Gastroesophageal sphincter (tissue), 4 donors: ENCODE data around the gene GJD2. TPM values are rescaled to one million over a fixed set of nuclear protein-coding genes. Genes with fewer than 3 reads are reported as not detected.
A peak's percentile ranks its signal among the peaks of the same experiment; 100 is the strongest.

Experiments
- ATAC-seq: fragments of 150-250 bp; one replicate; pipeline ENCODE4 v1.9.1; 2016; ENCODE audit warnings: mild to moderate bottlenecking, moderate library complexity
- H3K27ac ChIP-seq, 4 donors: fragments of 200-600 bp; sonication (generic) in 3 of 4; 1 replicate in 3 of 4; 2 replicates in 1 of 4; pipeline ENCODE4 v1.5.1; 2016 to 2019
- H3K27me3 ChIP-seq: fragments of 200-600 bp; sonication (generic); one replicate; pipeline ENCODE4 v1.5.1; 2019
- H3K36me3 ChIP-seq, 2 donors: fragments of 200-600 bp; sonication (generic); one replicate each; pipeline ENCODE4 v1.5.1; 2019; ENCODE audit warnings: control low read depth in 1 of 2
- H3K4me1 ChIP-seq, 3 donors: fragments of 200-600 bp; sonication (generic); 1 replicate in 2 of 3; 2 replicates in 1 of 3; pipeline ENCODE4 v1.5.1; 2016 to 2019; ENCODE audit warnings: control low read depth in 2 of 3
- H3K4me3 ChIP-seq, 2 donors: fragments of 200-600 bp; sonication (generic); one replicate each; pipeline ENCODE4 v1.5.1; 2019; ENCODE audit warnings: mild to moderate bottlenecking in 1 of 2, moderate library complexity in 1 of 2
- H3K9me3 ChIP-seq, 3 donors: fragments of 200-600 bp; sonication (generic); one replicate each; pipeline ENCODE4 v1.5.1; 2017 to 2019; ENCODE audit warnings: control low read depth in 2 of 3
- EP300 ChIP-seq: sonication (generic); formaldehyde crosslinking; IDR thresholded peaks from one replicate; pipeline ENCODE4 v1.6.1; 2017; ENCODE audit warnings: antibody characterized with exemption, mild to moderate bottlenecking
- POLR2A ChIP-seq, 2 donors: fragments of 450-650 bp; IDR thresholded peaks; one replicate each; pipeline ENCODE4 v1.6.1; 2017; ENCODE audit warnings: antibody characterized with exemption in 2 of 2, mild to moderate bottlenecking in 2 of 2, moderate library complexity in 1 of 2
- POLR2AphosphoS5 ChIP-seq: sonication (generic); formaldehyde crosslinking; IDR thresholded peaks from one replicate; pipeline ENCODE4 v1.6.1; 2017; ENCODE audit warnings: antibody characterized with exemption
- whole genome bisulfite sequencing, 2 donors: methylation state at CpG; one replicate each; pipeline ENCODE4 v1.1.5; 2018; ENCODE audit warnings: low coverage in 1 of 2; 5-methylcytosine and 5-hydroxymethylcytosine counted together
- total RNA-seq, 4 donors: library from RNA; depleted of rRNA; stranded (reverse); fragments of >200 nt; gene quantifications; one replicate each; pipeline ENCODE4 v1.1.0, GENCODE V29; 2016
- TF ChIP-seq, protein P1 (sequence below), 4 experiments: fragments of 200-600 bp in 2 of 4; fragments of 450-650 bp in 2 of 4; sonication (generic) in 1 of 4; IDR thresholded peaks; one replicate each; pipeline ENCODE4 v1.5.1; 2017 to 2019; ENCODE audit warnings: antibody characterized with exemption in 4 of 4, mild to moderate bottlenecking in 2 of 4, moderate library complexity in 2 of 4

GJD2 gene
- total RNA-seq, 4 donors from 2014 or later: not detected

DNA sequence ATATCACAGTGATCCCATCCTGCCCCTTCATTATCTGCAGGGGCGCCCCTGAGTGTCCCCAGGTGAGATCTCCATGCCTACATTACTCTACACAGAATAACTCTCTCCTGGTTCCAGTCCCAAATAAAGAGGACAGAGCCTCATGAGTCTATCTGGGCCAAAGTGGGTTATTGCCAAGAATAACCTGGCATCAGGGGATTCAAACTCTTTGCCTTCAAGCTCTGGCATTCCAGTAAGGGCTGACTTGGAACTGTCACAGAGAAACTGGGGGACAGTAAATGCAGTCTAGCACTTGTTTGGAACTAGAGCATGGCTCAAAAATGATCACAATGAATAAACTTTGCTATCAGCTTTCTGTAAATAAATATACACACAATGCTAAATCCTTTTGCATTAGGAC, 30.3 kb downstream of the GJD2 start:
- H3K4me3 ChIP-seq: no peak overlapping the region
- 100% methylated on average over 1 of the region's 1 CpG for WGBS, 2 donors
- H3K4me1 ChIP-seq: peaks cover 0 to 42% (median 9%) of the 10 kb centered on the region in 3 donors
- H3K27ac ChIP-seq: no peak overlapping the region
- no peaks in the 10 kb centered on the region for H3K36me3 ChIP-seq
- TF ChIP-seq POLR2AphosphoS5 (no peak), POLR2A (IDR thresholded peaks at IDR 0.05) (no peak), EP300 (no peak)
- TF ChIP-seq, protein P1, sequence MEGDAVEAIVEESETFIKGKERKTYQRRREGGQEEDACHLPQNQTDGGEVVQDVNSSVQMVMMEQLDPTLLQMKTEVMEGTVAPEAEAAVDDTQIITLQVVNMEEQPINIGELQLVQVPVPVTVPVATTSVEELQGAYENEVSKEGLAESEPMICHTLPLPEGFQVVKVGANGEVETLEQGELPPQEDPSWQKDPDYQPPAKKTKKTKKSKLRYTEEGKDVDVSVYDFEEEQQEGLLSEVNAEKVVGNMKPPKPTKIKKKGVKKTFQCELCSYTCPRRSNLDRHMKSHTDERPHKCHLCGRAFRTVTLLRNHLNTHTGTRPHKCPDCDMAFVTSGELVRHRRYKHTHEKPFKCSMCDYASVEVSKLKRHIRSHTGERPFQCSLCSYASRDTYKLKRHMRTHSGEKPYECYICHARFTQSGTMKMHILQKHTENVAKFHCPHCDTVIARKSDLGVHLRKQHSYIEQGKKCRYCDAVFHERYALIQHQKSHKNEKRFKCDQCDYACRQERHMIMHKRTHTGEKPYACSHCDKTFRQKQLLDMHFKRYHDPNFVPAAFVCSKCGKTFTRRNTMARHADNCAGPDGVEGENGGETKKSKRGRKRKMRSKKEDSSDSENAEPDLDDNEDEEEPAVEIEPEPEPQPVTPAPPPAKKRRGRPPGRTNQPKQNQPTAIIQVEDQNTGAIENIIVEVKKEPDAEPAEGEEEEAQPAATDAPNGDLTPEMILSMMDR (IDR thresholded peaks at IDR 0.05): no peak
- H3K9me3 ChIP-seq: no peaks in the 10 kb centered on the region
- no peak for ATAC-seq
- no peaks in the 10 kb centered on the region for H3K27me3 ChIP-seq

DNA sequence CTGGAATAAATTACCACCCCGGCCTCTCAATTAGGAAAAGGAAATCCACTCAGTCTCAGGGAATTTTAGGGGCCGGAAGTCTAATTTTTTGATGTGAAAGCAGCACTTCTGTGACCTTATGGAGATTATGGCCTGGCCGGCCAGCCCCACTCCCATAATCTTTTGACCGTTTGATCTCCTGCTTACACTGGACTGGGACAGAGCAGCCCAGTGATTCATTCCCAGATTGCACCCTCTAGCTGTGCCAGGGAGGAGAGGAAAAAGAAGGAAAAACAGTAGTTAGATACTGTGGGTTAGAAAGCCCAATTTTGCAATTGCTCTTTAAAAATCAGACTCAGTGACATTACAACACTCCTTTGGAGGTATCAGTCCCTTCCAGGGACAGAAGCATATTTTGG, 32.4 kb downstream of the GJD2 start:
- peak; percentile 57 for ATAC-seq
- Histone ChIP-seq H3K9me3 (no peaks in the 10 kb centered on the region), H3K27ac (peak overlapping the region; percentile 66 to 82 (median 76)), H3K27me3 (no peaks in the 10 kb centered on the region), H3K36me3 (no peaks in the 10 kb centered on the region), H3K4me1 (peaks cover 0 to 62% (median 9%) of the 10 kb centered on the region in 3 donors), H3K4me3 (peak overlapping the region in 1 of 2 donors; percentile 25)
- TF ChIP-seq POLR2AphosphoS5 (no peak), POLR2A (IDR thresholded peaks at IDR 0.05) (no peak), EP300 (no peak)
- TF ChIP-seq, protein P1 (IDR thresholded peaks at IDR 0.05): peak in 1 of 4 experiments; percentile 33
- WGBS, 2 donors: 20% methylated on average over 1 to 2 of the region's 4 CpGs

DNA sequence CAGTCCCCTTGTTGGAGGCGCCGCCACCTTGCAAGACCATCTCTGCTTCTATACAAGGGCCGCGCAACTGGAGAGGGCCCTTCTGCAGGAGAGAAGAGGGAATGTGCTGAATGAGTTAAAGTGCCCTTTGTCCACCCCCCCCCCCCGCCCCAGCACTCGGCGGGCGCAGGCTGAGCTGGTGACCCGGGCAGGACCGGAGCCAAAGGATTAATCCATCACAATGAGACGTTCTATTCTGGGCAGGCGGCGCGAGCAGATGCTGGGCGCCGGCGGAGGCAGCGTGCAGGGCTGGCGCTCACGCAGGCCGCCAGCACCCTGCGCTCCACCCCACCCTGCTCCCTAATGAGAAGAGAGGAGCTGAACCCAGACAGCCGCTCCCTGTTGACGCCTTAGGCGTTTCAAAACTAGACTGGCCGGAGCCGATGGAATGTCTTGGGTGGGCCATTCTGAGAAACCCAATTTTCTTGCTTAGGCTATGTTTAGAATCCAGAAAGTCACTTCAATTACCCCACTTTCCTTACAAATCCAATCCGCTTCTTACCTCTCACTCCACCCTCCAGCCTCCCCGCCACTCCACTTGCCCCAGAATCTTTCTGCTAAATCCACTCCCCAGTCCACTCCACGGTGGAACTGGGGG, 32.9 kb downstream of the GJD2 start:
- Histone ChIP-seq H3K27me3 (no peaks in the 10 kb centered on the region), H3K36me3 (no peaks in the 10 kb centered on the region), H3K4me3 (peak overlapping the region in 1 of 2 donors; percentile 25), H3K27ac (peak overlapping the region; percentile 66 to 82 (median 76)), H3K4me1 (peaks cover 0 to 66% (median 9%) of the 10 kb centered on the region in 3 donors), H3K9me3 (no peaks in the 10 kb centered on the region)
- 3 to 40% methylated on average over 2 to 11 of the region's 30 CpGs for WGBS, 2 donors
- TF ChIP-seq POLR2AphosphoS5: peak; percentile 42
- TF ChIP-seq, protein P1 (IDR thresholded peaks at IDR 0.05): no peak
- ATAC-seq: peak; percentile 95

DNA sequence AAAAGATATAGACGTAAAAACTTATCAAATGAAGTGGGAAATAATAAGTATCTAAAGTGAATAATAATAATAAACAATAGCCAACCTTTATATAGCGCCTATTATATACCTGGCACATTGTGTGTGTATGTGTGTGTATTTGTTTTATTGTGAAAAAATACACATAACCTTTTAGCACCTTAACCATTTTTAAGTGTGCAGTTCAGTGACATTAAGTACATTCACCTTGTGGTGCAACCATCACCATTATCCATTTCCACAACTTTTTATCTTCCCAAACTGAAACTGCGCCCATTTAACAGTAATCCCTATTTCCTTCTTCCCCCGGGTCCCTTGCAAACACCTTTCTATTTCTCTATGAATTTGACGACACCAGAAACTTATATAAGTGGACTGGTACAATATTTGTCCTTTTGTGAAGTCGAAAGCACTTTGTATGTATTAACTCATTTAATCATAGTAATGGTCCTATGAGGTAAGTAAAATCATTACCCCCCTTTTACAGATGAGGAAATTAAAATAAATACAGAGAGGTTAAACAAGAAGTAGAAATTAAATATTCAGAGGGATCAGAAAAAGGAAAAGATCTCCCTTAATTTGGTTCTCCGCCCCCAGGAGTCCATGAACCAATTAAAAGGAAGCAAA, 33.5 kb downstream of the GJD2 start:
- no peaks in the 10 kb centered on the region for H3K27me3 ChIP-seq
- 64 to 65% methylated on average over 5 to 7 of the region's 7 CpGs for WGBS, 2 donors
- no peaks in the 10 kb centered on the region for H3K36me3 ChIP-seq
- no peak for ATAC-seq
- H3K9me3 ChIP-seq: no peaks in the 10 kb centered on the region
- peaks cover 0 to 66% (median 9%) of the 10 kb centered on the region in 3 donors for H3K4me1 ChIP-seq
- peak overlapping the region in 3 of 4 donors; percentile 74 to 82 (median 79) for H3K27ac ChIP-seq
- TF ChIP-seq POLR2A (IDR thresholded peaks at IDR 0.05) (no peak), POLR2AphosphoS5 (no peak), EP300 (no peak)
- TF ChIP-seq, protein P1 (IDR thresholded peaks at IDR 0.05): no peak
- peak overlapping the region in 1 of 2 donors; percentile 25 for H3K4me3 ChIP-seq

DNA sequence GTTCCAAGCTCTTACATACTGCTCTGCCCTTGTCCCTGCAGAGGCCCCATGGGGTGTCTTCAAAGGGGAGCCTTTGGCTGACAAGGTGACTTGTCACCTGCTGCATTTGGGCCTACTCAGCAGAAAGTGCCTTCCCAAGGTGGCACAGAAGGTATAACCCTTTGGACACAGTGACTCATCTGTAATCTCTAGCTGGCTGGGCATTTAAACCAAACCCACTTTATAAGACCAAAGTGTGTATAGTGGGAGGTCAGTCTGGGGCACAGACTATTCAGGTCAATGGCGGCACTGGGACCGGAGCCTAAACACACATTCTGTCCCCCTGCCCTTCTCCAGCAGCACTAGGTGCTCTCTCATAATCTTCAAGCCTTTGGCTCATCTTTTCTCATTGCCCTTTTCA, 35.1 kb downstream of the GJD2 start:
- TF ChIP-seq POLR2AphosphoS5: no peak
- no peak for TF ChIP-seq POLR2A (IDR thresholded peaks at IDR 0.05)
- TF ChIP-seq, protein P1 (IDR thresholded peaks at IDR 0.05): no peak
- TF ChIP-seq EP300: no peak
- no peaks in the 10 kb centered on the region for H3K9me3 ChIP-seq
- no peaks in the 10 kb centered on the region for H3K36me3 ChIP-seq
- ATAC-seq: no peak
- no peaks in the 10 kb centered on the region for H3K27me3 ChIP-seq
- 60% methylated on average over 2 of the region's 2 CpGs; no CpG with 5 or more reads in 1 of the 2 donors for WGBS, 2 donors
- peaks cover 0 to 66% (median 9%) of the 10 kb centered on the region in 3 donors for H3K4me1 ChIP-seq
- no peak overlapping the region for H3K4me3 ChIP-seq
- peak overlapping the region in 3 of 4 donors; percentile 35 to 79 (median 53) for H3K27ac ChIP-seq
